ENCODE results near the gene EXTL1. TPM values are rescaled to one million over a fixed set of nuclear protein-coding genes. Genes with fewer than 3 reads are reported as not detected.

EXTL1 gene
- total and polyA plus RNA-seq, 10 of the 15 experiments (the other 5 are each of a cell fraction or from before 2014, with no cell fraction given): not detected

DNA sequence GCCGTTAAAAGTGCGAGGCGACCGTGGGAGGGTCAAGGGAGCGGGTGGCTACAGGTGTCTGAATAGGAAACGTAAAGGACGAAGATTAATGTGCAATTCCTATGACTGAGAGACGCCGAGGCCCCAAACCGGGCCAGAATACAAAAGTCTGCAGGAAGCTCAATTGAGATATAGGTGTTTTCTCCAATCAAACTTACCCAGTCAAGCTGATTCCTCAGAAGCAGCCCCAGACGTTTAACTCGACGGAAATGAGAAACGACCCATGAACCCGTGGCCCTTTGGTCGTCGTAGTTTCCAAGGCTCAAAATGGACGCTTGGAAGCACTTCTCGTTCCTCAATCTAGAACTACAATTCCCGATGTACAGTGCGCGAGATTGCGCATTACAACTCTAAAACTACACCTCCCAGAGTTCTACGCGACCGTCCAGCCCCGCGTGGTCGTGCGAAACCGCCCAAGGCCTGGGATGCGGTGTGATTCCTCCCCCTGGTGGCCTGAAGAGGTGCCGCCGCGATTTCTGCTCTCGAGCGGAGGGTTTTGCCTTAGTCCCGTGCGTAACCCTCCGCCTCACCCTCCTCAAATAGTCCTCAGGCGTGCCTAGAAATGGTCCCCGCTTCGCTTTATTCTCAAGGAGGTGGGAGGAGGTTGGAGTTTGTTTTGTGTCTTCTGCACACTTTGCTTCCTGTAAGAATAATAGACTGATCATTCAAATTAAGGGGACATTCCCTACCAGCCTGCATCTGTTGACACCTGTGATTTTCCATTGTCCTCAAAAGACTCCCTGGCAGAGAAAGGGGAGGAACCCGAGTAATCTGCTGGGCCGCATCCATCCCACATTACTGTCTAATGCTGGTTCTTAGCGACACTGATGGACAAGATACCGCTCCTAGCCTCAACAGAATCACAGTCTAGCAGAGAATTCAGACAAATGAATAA is 23.5 kb upstream of the EXTL1 start, which contains the start of gene PAFAH2 (continued):
- TF ChIP-seq SUZ12 (IDR thresholded peaks at IDR 0.05; ENCODE audit: unreplicated experiment) (no peak), SMAD1 (IDR thresholded peaks at IDR 0.05; ENCODE audit: low read depth, partially characterized antibody) (peak; percentile 21), MXI1 (IDR thresholded peaks at IDR 0.05; ENCODE audit: low read depth, low read length) (peak; percentile 87), CHD1 (IDR thresholded peaks at IDR 0.05; ENCODE audit: low read depth, low read length) (no peak; the same call in 1 of the 2 replicates), BRCA1 (IDR thresholded peaks at IDR 0.05; ENCODE audit: low read depth, low read length) (peak; percentile 58; the same call in 1 of the 2 replicates), CHD4 (IDR thresholded peaks at IDR 0.05) (no peak), BHLHE40 (IDR thresholded peaks at IDR 0.05; ENCODE audit: borderline replicate concordance in 1 of 2, low read depth in 2 of 2, low read length in 1 of 2) (peak; percentile 93 to 96), CBFB (IDR thresholded peaks at IDR 0.05; ENCODE audit: low read depth) (peak; percentile 77; the same call in 1 of the 2 replicates), RB1 (IDR thresholded peaks at IDR 0.05; ENCODE audit: borderline replicate concordance) (peak; percentile 98), RUNX3 (IDR thresholded peaks at IDR 0.05; ENCODE audit: low read length) (peak; percentile 94), MTA3 (IDR thresholded peaks at IDR 0.05; ENCODE audit: borderline replicate concordance, low read length) (no peak; the same call in 1 of the 2 replicates), CBX5 (IDR thresholded peaks at IDR 0.05; ENCODE audit: low read depth) (peak; percentile 68; the same call in 1 of the 2 replicates), MEF2B (IDR thresholded peaks at IDR 0.05; ENCODE audit: partially characterized antibody, poor library complexity, severe bottlenecking) (peak; percentile 70), SRF (IDR thresholded peaks at IDR 0.05; ENCODE audit: low read depth in 2 of 2, low read length in 2 of 2) (0 out of 4 replicates have a peak, but pooled peaks of 1 of the 2 experiments have one; percentile 4), SREBF1 (IDR thresholded peaks at IDR 0.05; ENCODE audit: low read length) (peak; percentile 93), MYB (IDR thresholded peaks at IDR 0.05; ENCODE audit: borderline replicate concordance, low read depth, low read length) (peak; percentile 71; the same call in 1 of the 2 replicates), PAX5 (IDR thresholded peaks at IDR 0.05; ENCODE audit: borderline replicate concordance, low read depth, low read length) (peak; percentile 72; the same call in 1 of the 2 replicates), GABPA (IDR thresholded peaks at IDR 0.05; ENCODE audit: low read depth) (peak; percentile 91), SMAD5 (IDR thresholded peaks at IDR 0.05; ENCODE audit: low read depth) (no peak), FOXK2 (IDR thresholded peaks at IDR 0.05) (no peak), ZNF217 (IDR thresholded peaks at IDR 0.05) (no peak), TAF1 (IDR thresholded peaks at IDR 0.05; ENCODE audit: borderline replicate concordance, low read depth, low read length) (peak; percentile 80; the same call in 1 of the 2 replicates), ZBED1 (IDR thresholded peaks at IDR 0.05; ENCODE audit: borderline replicate concordance) (no peak), NFYA (IDR thresholded peaks at IDR 0.05; ENCODE audit: borderline replicate concordance, low read depth, low read length) (no peak)
- TF ChIP-seq, protein P1, sequence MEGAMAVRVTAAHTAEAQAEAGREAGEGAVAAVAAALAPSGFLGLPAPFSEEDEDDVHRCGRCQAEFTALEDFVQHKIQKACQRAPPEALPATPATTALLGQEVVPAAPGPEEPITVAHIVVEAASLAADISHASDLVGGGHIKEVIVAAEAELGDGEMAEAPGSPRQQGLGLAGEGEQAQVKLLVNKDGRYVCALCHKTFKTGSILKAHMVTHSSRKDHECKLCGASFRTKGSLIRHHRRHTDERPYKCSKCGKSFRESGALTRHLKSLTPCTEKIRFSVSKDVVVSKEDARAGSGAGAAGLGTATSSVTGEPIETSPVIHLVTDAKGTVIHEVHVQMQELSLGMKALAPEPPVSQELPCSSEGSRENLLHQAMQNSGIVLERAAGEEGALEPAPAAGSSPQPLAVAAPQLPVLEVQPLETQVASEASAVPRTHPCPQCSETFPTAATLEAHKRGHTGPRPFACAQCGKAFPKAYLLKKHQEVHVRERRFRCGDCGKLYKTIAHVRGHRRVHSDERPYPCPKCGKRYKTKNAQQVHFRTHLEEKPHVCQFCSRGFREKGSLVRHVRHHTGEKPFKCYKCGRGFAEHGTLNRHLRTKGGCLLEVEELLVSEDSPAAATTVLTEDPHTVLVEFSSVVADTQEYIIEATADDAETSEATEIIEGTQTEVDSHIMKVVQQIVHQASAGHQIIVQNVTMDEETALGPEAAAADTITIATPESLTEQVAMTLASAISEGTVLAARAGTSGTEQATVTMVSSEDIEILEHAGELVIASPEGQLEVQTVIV (IDR thresholded peaks at IDR 0.05; ENCODE audit: borderline replicate concordance, partially characterized antibody): no peak
- TF ChIP-seq, protein P2, sequence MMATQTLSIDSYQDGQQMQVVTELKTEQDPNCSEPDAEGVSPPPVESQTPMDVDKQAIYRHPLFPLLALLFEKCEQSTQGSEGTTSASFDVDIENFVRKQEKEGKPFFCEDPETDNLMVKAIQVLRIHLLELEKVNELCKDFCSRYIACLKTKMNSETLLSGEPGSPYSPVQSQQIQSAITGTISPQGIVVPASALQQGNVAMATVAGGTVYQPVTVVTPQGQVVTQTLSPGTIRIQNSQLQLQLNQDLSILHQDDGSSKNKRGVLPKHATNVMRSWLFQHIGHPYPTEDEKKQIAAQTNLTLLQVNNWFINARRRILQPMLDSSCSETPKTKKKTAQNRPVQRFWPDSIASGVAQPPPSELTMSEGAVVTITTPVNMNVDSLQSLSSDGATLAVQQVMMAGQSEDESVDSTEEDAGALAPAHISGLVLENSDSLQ (IDR thresholded peaks at IDR 0.05): peak; percentile 86

All from GM12878 (cell line).